Activated T-helper 2 cell treated with anti-CD3 and anti-CD28 coated beads, Interferon-gamma antibody, Interleukin-2, Interleukin-4, amounts not matched to agents 10 μg/mL and 5 μg/mL and 100 μg/mL, durations not matched to agents 14 hours and 24 hours and 36 hours (primary cell): ENCODE results near the gene SIK3. TPM values are rescaled to one million over a fixed set of nuclear protein-coding genes. Genes with fewer than 3 reads are reported as not detected.

Source experiments
- DNase-seq: peaks from one replicate; pipeline ENCODE4 v3.0.0; 2021; ENCODE audit warnings: low spot score
- H3K27ac Mint-ChIP-seq: one replicate; pipeline ENCODE4 v1.8.0; 2021; ENCODE audit warnings: mixed read lengths
- H3K27me3 Mint-ChIP-seq: one replicate; pipeline ENCODE4 v1.8.0; 2021; ENCODE audit warnings: low read depth, mixed read lengths
- H3K36me3 Mint-ChIP-seq: one replicate; pipeline ENCODE4 v1.8.0; 2021; ENCODE audit warnings: low read depth, mixed read lengths
- H3K4me1 Mint-ChIP-seq: one replicate; pipeline ENCODE4 v1.8.0; 2021; ENCODE audit warnings: low read depth, mixed read lengths
- H3K4me3 Mint-ChIP-seq: one replicate; pipeline ENCODE4 v1.8.0; 2021; ENCODE audit warnings: low read depth, mild to moderate bottlenecking, moderate library complexity, mixed read lengths
- H3K9me3 Mint-ChIP-seq: one replicate; pipeline ENCODE4 v1.8.0; 2021; ENCODE audit warnings: mixed read lengths
- intact Hi-C: fragments of 100-400 bp; cut with micrococcal nuclease; formaldehyde crosslinking; loops from one replicate; pipeline ENCODE4 v1.15.1; 2023
- total RNA-seq: library from RNA; stranded (reverse); gene quantifications from 2 replicates; pipeline ENCODE4 v1.2.3, GENCODE V29; 2022

SIK3 gene
- total RNA-seq, 1 donor from 2014 or later = 25.3 TPM

DNA sequence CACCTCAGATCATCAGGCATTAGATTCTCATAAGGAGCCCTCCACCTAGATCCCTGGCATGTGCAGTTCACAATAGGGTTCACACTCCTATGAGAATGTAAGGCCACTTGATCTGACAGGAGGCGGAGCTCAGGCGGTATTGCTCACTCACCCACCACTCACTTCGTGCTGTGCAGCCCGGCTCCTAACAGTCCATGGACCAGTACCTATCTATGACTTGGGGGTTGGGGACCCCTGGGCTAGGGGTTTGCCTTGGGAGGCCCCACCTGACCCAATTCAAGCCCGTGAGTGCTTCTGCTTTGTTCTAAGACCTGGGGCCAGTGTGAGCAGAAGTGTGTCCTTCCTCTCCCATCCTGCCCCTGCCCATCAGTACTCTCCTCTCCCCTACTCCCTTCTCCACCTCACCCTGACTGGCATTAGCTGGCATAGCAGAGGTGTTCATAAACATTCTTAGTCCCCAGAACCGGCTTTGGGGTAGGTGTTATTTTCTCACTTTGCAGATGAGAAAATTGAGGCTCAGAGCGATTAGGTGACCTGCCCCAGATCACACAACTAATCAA is 266.4 kb downstream of the SIK3 start:
- Mint-ChIP-seq H3K27ac (no peak overlapping the region), H3K27me3 (no peaks in the 10 kb centered on the region), H3K4me3 (no peak overlapping the region), H3K9me3 (no peaks in the 10 kb centered on the region), H3K36me3 (no peaks in the 10 kb centered on the region), H3K4me1 (peaks cover 2% of the 10 kb centered on the region)
- no peak for DNase-seq
- intact Hi-C loops = no loop called here

DNA sequence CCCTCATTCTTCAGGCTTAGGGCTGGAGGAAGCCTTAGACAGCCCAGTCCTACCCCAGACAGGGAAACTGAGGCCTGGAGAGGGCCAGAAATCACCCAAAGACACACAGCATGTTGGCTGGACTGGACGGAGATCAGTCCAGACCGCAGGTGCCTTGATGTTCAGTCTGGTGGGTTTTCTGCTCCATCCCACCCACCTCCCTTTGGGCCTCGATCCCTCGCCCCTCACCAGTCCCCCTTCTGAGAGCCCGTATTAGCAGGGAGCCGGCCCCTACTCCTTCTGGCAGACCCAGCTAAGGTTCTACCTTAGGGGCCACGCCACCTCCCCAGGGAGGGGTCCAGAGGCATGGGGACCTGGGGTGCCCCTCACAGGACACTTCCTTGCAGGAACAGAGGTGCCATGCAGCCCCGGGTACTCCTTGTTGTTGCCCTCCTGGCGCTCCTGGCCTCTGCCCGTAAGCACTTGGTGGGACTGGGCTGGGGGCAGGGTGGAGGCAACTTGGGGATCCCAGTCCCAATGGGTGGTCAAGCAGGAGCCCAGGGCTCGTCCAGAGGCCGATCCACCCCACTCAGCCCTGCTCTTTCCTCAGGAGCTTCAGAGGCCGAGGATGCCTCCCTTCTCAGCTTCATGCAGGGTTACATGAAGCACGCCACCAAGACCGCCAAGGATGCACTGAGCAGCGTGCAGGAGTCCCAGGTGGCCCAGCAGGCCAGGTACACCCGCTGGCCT is 267.9 kb downstream of the SIK3 start:
- intact Hi-C loops = no loop called here

DNA sequence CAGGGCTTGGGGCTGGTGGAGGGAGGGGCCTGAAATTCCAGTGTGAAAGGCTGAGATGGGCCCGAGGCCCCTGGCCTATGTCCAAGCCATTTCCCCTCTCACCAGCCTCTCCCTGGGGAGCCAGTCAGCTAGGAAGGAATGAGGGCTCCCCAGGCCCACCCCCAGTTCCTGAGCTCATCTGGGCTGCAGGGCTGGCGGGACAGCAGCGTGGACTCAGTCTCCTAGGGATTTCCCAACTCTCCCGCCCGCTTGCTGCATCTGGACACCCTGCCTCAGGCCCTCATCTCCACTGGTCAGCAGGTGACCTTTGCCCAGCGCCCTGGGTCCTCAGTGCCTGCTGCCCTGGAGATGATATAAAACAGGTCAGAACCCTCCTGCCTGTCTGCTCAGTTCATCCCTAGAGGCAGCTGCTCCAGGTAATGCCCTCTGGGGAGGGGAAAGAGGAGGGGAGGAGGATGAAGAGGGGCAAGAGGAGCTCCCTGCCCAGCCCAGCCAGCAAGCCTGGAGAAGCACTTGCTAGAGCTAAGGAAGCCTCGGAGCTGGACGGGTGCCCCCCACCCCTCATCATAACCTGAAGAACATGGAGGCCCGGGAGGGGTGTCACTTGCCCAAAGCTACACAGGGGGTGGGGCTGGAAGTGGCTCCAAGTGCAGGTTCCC is 268.6 kb downstream of the SIK3 start, which contains the start of gene APOC3:
APOC3 (plus strand) TSS at position 383 of the 659 bp plus-strand sequence. CDS start 676 bp downstream, outside the sequence.
- no peak within 1 kb of the TSS for H3K27ac Mint-ChIP-seq
- H3K27me3 Mint-ChIP-seq = no peaks in the 10 kb centered on the region
- H3K9me3 Mint-ChIP-seq = no peaks in the 10 kb centered on the region
- intact Hi-C loops = no loop called here
- H3K36me3 Mint-ChIP-seq = no peaks in the 10 kb centered on the region
- no peak for DNase-seq
- H3K4me1 Mint-ChIP-seq = no peaks in the 10 kb centered on the region
- no peak within 1 kb of the TSS for H3K4me3 Mint-ChIP-seq

More for the DNA sequence above, 267.9 kb downstream of the SIK3 start:
- Mint-ChIP-seq H3K4me3 (no peak overlapping the region), H3K9me3 (no peaks in the 10 kb centered on the region), H3K36me3 (no peaks in the 10 kb centered on the region), H3K4me1 (no peaks in the 10 kb centered on the region), H3K27ac (no peak overlapping the region), H3K27me3 (no peaks in the 10 kb centered on the region)
- DNase-seq = no peak

DNA sequence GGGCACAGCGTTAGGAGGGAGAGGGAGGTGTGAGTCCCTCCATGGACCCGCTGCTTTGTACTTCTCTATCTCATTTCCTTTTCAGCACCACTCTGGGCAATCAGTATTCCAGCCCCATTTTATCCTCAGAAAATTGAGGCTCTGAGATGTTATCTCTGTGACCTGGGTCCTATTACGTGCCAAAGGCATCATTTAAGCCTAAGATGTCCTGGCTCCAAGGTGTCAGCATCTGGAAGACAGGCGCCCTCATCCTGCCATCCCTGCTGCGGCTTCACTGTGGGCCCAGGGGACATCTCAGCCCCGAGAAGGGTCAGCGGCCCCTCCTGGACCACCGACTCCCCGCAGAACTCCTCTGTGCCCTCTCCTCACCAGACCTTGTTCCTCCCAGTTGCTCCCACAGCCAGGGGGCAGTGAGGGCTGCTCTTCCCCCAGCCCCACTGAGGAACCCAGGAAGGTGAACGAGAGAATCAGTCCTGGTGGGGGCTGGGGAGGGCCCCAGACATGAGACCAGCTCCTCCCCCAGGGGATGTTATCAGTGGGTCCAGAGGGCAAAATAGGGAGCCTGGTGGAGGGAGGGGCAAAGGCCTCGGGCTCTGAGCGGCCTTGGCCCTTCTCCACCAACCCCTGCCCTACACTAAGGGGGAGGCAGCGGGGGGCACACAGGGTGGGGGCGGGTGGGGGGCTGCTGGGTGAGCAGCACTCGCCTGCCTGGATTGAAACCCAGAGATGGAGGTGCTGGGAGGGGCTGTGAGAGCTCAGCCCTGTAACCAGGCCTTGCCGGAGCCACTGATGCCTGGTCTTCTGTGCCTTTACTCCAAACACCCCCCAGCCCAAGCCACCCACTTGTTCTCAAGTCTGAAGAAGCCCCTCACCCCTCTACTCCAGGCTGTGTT is 269.4 kb downstream of the SIK3 start:
- H3K27me3 Mint-ChIP-seq = no peaks in the 10 kb centered on the region
- H3K27ac Mint-ChIP-seq = no peak overlapping the region
- H3K4me3 Mint-ChIP-seq = no peak overlapping the region
- intact Hi-C loops = no loop called here
- DNase-seq = no peak
- H3K9me3 Mint-ChIP-seq = no peaks in the 10 kb centered on the region
- no peaks in the 10 kb centered on the region for H3K36me3 Mint-ChIP-seq
- no peaks in the 10 kb centered on the region for H3K4me1 Mint-ChIP-seq

DNA sequence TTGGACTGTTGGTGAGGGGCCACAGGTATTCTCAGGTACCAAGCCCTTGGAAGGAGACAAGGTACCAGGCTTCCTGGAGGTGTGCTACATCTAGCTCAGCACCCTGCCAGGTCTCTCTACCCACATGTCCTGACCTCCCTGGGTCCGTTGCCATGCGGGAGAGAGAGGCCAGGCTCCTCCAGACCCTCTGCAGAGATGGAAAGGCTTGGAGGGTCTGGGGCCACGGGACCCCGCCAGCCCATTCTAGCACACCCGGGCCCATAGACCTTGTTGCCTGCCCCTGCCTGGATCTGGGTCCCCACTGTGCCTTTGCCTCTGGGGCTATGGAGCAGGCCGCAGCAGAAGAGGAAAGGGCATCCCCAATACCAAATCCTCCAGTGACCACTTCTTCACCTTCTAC is 270.8 kb downstream of the SIK3 start:
- no peak overlapping the region for H3K4me3 Mint-ChIP-seq
- intact Hi-C loops = no loop called here
- no peak overlapping the region for H3K27ac Mint-ChIP-seq
- H3K36me3 Mint-ChIP-seq = no peaks in the 10 kb centered on the region
- no peaks in the 10 kb centered on the region for H3K9me3 Mint-ChIP-seq
- no peaks in the 10 kb centered on the region for H3K4me1 Mint-ChIP-seq
- DNase-seq = no peak
- no peaks in the 10 kb centered on the region for H3K27me3 Mint-ChIP-seq

DNA sequence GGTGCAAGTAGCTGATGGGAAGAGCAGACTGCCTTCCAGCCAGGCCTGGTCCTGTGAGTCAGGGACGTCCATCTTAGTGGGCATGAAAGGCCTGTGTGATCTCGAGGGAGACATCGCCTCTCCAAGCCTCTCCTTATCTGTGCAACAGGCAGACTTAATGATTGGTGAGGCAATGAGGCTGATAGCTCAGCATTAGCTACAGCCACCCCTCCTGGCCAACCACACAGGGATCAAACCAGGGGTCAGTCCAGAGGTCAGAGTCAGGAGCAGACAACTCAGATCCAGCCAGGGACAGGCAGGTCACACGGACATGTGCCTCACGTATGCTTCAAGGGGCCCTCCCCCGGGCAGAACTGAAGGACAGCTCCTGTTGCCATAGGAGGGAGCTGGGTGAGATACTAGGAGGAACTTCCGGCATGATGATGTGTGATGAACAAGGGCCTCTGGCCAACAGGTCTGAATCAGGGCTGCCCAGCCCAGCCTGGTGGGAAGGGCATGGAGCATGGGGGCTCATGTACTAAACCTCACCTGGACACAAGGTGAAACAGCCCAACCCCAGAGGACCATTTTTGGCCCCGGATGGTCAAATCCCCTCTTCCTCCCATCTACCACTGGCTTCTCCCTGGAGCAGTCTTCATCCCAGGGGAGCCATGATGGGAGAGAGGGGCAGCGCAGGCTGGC is 271.3 kb downstream of the SIK3 start:
- Mint-ChIP-seq H3K9me3 (no peaks in the 10 kb centered on the region), H3K27me3 (no peaks in the 10 kb centered on the region), H3K36me3 (no peaks in the 10 kb centered on the region), H3K27ac (no peak overlapping the region), H3K4me1 (no peaks in the 10 kb centered on the region), H3K4me3 (no peak overlapping the region)
- intact Hi-C loops = no loop called here
- DNase-seq = no peak

DNA sequence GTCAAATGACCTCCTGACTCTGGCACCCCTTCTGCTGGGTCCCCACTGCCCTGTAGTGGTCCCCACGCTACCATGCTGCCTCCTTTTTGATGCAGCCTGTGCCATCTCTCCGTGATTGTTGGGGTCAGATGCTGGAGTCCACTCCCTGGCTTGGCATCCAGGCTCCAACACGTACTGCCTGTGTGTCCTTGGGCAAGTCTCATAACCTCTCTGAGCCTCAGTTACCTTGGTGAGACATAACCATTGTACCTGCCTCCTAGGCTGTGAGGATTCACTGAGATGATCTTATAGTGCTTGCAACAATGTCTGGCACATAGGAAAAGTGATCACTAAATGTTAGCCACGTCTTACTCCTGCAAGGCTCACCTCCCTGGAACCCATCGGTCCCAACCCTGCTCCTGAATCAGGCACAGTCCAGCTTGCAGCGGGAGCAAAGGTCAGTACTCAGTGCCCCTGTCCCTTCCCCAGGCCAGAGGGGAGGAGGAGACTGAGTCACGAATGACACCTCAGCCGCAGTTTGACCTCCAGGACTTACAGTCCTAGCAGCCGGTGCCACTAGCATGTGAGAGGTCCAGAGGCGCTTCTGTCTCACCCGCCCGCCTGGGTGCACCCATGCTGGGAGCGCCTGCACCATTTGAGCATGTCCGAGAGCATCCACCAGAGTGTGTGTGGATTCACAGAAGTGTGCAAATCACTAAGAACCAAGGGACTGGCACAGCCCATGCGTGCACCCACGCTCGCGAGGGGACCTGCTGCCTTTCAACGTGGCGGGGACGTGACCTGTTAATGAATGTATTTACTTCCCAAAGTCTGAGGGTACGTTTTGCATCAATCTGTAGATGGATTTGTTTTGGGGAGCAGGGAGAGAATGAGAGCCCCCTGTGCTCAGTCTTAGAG is 272.1 kb downstream of the SIK3 start:
- DNase-seq = no peak
- no peaks in the 10 kb centered on the region for H3K9me3 Mint-ChIP-seq
- no peaks in the 10 kb centered on the region for H3K4me1 Mint-ChIP-seq
- H3K36me3 Mint-ChIP-seq = no peaks in the 10 kb centered on the region
- no peak overlapping the region for H3K27ac Mint-ChIP-seq
- no peaks in the 10 kb centered on the region for H3K27me3 Mint-ChIP-seq
- H3K4me3 Mint-ChIP-seq = no peak overlapping the region
- intact Hi-C loops = no loop called here

DNA sequence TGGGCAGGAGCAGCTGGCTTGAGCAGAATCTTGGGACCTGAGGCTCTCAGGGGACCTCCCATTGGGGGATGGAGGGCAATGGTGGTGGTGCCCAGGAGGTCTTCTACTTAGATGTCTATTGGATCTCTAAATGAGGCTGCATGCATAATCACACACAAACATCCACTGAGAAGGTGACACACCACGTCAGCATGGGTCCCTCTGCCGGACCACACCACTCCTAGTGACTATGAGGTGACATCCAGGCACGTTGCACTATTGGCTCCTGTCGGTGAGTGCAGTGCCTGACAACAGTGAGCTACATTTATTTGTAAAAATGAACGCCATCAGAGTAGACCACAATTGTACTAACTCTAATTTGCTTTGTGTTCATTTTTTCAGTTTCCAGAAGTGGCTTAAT is 272.8 kb downstream of the SIK3 start:
- H3K4me1 Mint-ChIP-seq = no peaks in the 10 kb centered on the region
- intact Hi-C loops = no loop called here
- H3K27me3 Mint-ChIP-seq = no peaks in the 10 kb centered on the region
- H3K27ac Mint-ChIP-seq = no peak overlapping the region
- H3K4me3 Mint-ChIP-seq = no peak overlapping the region
- no peak for DNase-seq
- no peaks in the 10 kb centered on the region for H3K9me3 Mint-ChIP-seq
- no peaks in the 10 kb centered on the region for H3K36me3 Mint-ChIP-seq

DNA sequence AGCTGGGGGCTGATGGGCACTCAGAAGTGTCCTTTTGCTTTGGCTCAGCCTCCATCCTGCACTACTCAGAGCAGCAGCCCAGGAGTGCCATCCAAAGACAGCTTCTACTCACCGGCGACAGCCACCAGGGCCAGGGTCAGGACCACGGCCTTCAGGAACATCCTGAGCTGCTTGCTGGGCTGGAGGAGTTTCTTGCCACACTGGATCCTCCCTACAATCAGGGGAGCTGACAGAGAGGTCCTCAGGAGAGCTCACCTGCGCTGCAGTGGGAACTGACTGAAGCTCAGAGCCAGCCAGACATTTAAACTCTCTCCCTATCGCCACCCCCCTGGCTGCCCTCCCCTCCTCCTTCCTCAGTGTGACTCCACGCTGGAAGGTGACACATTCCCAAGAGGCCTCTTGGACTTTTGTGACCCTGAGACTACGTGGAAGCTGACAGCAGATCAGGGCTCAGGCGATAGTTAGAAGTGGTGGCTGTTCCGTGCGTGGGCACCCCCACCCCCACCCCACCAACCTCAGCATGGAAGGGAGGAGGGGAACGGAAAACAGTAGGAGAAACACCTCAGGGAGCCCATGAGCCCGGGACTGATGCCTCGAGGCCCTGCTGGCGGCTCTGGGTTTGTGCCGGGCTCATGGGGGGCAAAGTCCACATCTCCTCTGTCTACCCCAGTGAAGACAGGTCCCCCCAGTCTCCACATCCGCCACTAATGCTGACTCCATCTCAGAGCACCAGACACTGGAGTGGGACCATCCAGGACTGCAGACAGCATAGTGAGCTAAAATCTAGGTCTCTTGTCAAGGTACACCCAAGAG is 275.0 kb downstream of the SIK3 start, which contains the start of gene APOA4:
APOA4 (minus strand) TSS at position 274 of the 813 bp plus-strand sequence; CDS start at position 161, 113 bp downstream.
- Mint-ChIP-seq H3K36me3 (no peaks in the 10 kb centered on the region), H3K4me3 (no peak within 1 kb of the TSS), H3K9me3 (no peaks in the 10 kb centered on the region), H3K4me1 (no peaks in the 10 kb centered on the region), H3K27me3 (no peaks in the 10 kb centered on the region), H3K27ac (no peak within 1 kb of the TSS)
- DNase-seq = no peak
- intact Hi-C loops = no loop called here

DNA sequence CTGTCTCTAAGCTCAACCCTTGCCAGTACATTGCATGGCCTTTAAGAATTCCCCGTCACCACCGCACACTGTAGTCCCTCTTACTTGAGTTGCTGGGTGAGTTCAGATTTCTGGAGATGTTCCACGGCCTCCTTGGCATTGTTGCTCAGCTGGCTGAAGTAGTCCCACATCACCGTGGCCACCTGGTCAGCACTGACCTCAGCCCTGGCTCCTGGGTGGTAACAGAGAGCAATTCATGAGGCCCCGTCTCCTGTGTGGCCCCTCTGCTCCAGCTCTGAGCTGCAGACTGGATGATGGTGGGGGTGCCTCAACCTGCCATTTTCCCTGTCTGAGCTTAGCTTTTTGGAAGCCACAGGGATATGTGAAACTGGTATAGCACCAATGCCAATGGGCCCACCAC is 275.7 kb downstream of the SIK3 start:
- H3K36me3 Mint-ChIP-seq = no peaks in the 10 kb centered on the region
- H3K27ac Mint-ChIP-seq = no peak overlapping the region
- no peak overlapping the region for H3K4me3 Mint-ChIP-seq
- intact Hi-C loops = no loop called here
- no peaks in the 10 kb centered on the region for H3K4me1 Mint-ChIP-seq
- DNase-seq = no peak
- no peaks in the 10 kb centered on the region for H3K9me3 Mint-ChIP-seq
- no peaks in the 10 kb centered on the region for H3K27me3 Mint-ChIP-seq
